HG03521 (cell line): ENCODE results near the gene SLC8A1.

ENCODE experiments used
- ATAC-seq: cut with Tn5 transposase; IDR thresholded peaks from one replicate; pipeline ENCODE4 v1.9.1; 2021; ENCODE audit warnings: mild to moderate bottlenecking, moderate library complexity; ENCODE audit not compliant: unreplicated experiment

The SLC8A1 gene

GRCh38 chr2:40123326-40123725, 328.6 kb downstream of the SLC8A1 start:
- no peak for ATAC-seq

- ATAC-seq: no peak
Observed at GRCh38 chr2:40120957-40121356, 330.9 kb downstream of the SLC8A1 start.

- ATAC-seq: no peak
Observed at GRCh38 chr2:40120026-40120425, 331.9 kb downstream of the SLC8A1 start.

GRCh38 chr2:40118622-40119021, 333.3 kb downstream of the SLC8A1 start:
- ATAC-seq: no peak

GRCh38 chr2:40115894-40116293, 336.0 kb downstream of the SLC8A1 start:
- ATAC-seq: no peak

- no peak for ATAC-seq
Observed at GRCh38 chr2:40115348-40115747, 336.5 kb downstream of the SLC8A1 start.

- no peak for ATAC-seq
Observed at GRCh38 chr2:40113997-40114396, 337.9 kb downstream of the SLC8A1 start.

- no peak for ATAC-seq
Observed at GRCh38 chr2:40113272-40113968, 338.5 kb downstream of the SLC8A1 start.

GRCh38 chr2:40109381-40109780, 342.5 kb downstream of the SLC8A1 start:
- ATAC-seq: no peak

- ATAC-seq: no peak
Observed at GRCh38 chr2:40108851-40109250, 343.0 kb downstream of the SLC8A1 start.

GRCh38 chr2:40106061-40106460, 345.8 kb downstream of the SLC8A1 start:
- ATAC-seq: no peak

- no peak for ATAC-seq
Observed at GRCh38 chr2:40105593-40105992, 346.3 kb downstream of the SLC8A1 start.

GRCh38 chr2:40103590-40103989, 348.3 kb downstream of the SLC8A1 start:
- no peak for ATAC-seq

GRCh38 chr2:40103163-40103562, 348.7 kb downstream of the SLC8A1 start:
- no peak for ATAC-seq

GRCh38 chr2:40102447-40102846, 349.4 kb downstream of the SLC8A1 start:
- ATAC-seq: no peak

GRCh38 chr2:40101131-40101575, 350.7 kb downstream of the SLC8A1 start:
- no peak for ATAC-seq

GRCh38 chr2:40100676-40101075, 351.2 kb downstream of the SLC8A1 start:
- ATAC-seq: no peak

GRCh38 chr2:40098786-40099470, 353.0 kb downstream of the SLC8A1 start:
- no peak for ATAC-seq

GRCh38 chr2:40097691-40098385, 354.1 kb downstream of the SLC8A1 start:
- ATAC-seq: no peak

- no peak for ATAC-seq
Observed at GRCh38 chr2:40096360-40096759, 355.5 kb downstream of the SLC8A1 start.

- no peak for ATAC-seq
Observed at GRCh38 chr2:40095000-40095399, 356.9 kb downstream of the SLC8A1 start.

- no peak for ATAC-seq
Observed at GRCh38 chr2:40094451-40094850, 357.4 kb downstream of the SLC8A1 start.
